Measurements from ENCODE around the gene TEX261.

- TF ChIP-seq EZH2phosphoT487 (IDR thresholded peaks at IDR 0.05; ENCODE audit: borderline replicate concordance, low read depth, low read length) (no peak), CTCF (conservative IDR thresholded peaks at IDR 0.05; ENCODE audit: low read length) (no peak)
Measured at GRCh38 chr2:70936979-70937811, 57.5 kb downstream of the TEX261 start.

Measured in OCI-LY7 (cell line).